HG02840 (cell line): Measurements from ENCODE around the gene SCN8A.
A peak's percentile ranks its signal among the peaks of the same experiment; 100 is the strongest.
"Not testable (repeated sequence)": the region's sequence is repeated elsewhere in the genome, so short reads cannot be mapped to it uniquely, and the experiment has no call there.

Experiments used
- ATAC-seq: cut with Tn5 transposase; IDR thresholded peaks from one replicate; pipeline ENCODE4 v1.9.1; 2021; ENCODE audit warnings: mild to moderate bottlenecking, moderate library complexity, moderate number of reproducible peaks; ENCODE audit not compliant: unreplicated experiment, low FRiP score

Gene SCN8A

DNA sequence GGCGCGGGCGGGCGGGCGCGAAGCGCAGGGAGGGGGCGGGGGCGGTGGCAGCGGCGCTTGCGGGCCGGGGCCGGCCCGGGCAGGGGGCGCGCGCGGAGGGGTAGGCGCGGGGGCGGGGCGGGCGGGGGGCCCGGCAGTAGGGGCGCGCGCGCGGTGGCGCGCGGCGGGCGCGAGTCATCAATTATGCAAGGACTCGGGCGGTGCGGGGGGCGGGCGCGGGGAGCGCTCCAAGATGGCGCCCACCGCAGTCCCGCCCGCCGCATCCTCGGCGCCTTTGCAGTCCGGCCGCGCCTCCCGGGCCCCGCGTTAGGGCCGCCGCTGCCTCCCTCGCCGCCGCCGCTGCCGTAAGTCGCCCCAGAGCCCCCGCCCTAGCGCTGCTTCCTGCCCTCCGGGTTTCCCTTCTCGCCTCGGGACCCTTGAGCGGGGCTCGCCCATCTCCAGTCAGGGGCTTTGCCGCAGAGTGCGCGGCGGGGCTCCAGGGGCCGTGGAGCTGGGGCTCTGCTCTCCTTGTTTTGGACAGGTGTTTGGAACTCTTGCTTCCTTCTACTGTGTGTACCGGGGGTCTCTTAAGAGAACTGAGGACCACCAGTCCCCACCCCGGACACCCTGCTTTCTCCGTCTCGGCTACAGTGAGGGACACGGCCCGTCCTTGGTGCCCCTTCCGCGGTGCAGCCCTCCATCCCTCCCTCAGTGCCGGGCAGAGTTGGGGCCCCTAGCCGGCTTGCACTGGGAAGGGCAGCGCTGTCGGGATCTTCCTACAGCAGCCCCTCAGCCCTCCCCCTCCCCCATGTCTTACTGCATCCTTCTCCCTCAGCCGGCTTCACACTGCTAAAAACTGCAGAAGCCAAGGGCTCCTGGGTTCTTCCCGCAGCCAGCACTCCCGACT is at the start of gene SCN8A:
Gene SCN8A (plus strand): TSS at position 218 of the 886 bp plus-strand sequence. CDS start 71,585 bp downstream, outside the sequence.
- no peak for ATAC-seq

DNA sequence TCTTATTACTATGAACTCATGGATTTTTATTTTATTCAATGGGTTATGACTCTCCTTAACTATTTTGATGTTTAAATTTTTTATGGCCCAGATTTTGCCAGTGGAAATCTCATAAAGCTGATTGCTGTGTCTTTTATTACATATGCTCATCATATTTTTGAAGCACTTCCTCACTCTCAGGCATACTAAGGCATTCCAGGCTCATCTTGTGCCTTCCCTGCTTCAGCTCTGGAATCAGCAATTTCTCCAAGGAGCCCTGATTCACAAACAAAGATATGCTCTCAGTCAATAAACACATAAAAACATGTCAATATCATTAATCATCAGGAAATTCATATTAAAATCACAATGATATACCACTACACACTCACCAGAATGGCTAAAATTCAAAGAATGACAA is 44.9 kb upstream of the SCN8A start:
- ATAC-seq: no peak

DNA sequence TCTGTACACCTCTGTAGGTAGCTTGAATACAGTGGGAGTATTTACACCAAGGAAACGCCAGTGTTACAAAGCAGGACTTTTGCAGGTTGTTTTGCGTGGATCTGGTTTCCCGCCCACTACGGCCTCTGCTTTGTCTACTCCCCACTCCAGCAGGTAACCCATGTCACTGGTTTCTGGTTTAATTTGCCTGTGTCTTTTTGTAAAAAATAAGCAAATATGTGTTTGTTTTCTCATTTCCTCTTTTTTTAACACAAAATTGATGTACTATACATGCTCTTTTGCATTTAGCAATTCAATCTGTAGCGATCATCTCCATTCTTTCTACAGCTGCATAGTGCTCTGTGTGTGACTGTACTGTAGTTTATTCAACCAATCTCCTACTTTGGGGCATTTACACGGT is 43.4 kb upstream of the SCN8A start:
- ATAC-seq: no peak

DNA sequence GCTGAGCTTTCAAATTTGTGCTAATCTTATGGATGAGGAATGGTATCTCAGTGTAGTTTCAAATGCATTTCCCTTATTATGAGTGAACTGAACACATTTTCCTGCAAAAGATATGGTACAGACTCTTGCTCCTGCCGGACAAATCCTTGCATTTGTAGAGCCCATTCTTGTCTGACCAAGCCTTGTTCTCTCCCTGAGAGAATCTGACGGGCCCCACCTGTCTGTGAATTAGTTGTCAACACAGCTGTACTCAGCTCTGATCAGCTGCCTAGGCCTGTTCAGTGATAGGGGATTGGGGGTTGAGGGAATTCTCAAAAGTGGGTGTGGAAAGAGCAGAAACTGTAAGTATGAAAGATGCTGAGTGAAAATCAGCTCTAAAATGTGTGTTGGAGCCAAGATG is 42.8 kb upstream of the SCN8A start:
- ATAC-seq: no peak

DNA sequence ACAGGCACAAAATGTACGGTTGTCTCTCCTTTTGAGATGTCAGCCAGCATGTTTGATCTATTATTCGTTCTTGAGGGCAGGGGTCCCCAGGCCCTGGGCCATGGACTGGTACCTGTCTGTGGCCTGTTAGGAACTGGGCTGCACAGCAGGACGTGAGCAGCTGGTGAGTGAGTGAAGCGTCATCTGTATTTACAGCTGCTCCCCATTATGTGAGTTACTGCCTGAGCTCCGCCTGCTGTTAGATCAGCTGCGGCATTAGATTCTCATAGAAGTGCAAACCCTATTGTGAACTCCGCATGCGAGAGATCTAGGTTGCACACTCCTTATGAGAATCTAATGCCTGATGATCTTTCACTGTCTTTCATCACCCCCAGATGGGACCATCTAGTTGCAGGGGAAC is 41.4 kb upstream of the SCN8A start:
- ATAC-seq: no peak

DNA sequence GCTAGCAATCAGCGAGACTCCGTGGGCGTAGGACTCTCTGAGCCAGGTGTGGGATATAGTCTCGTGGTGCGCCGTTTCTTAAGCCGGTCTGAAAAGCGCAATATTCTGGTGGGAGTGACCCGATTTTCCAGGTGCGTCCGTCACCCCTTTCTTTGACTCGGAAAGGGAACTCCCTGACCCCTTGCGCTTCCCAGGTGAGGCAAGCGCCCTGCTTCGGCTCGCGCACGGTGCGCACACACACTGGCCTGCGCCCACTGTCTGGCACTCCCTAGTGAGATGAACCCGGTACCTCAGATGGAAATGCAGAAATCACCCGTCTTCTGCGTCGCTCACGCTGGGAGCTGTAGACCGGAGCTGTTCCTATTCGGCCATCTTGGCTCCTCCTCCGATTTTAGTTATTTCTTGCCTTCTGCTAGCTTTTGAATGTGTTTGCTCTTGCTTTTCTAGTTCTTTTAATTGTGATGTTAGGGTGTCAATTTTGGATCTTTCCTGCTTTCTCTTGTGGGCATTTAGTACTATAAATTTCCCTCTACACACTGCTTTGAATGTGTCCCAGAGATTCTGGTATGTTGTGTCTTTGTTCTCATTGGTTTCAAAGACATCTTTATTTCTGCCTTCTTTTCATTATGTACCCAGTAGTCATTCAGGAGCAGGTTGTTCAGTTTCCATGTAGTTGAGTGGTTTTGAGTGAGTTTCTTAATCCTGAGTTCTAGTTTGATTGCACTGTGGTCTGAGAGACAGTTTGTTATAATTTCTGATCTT is 22.6 kb upstream of the SCN8A start:
- not testable (repeated sequence) for ATAC-seq

DNA sequence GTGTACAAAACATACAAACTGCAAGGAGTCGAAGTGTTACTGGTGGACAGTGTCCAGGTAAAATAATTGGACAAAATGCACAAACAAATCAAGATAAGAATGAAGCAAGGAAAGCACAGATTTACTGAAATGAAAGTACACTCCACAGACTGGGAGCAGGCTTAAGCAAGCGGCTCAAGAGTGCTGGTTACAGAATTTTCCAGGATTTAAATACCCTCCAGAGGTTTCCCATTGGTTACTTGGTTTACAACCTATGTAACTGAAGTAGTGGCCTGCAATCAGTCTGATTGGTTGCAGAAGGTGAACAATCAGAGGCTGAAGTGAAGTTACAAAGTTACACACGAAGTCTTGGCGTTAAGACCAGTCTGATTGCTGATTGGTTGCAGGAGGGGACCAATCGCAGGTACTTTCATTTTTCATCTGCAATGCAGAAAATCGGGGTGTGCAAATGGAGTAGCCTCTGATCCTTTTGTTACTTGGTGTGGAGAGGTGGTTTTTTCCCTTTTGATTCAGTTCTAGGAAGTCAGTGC is 11.6 kb upstream of the SCN8A start:
- ATAC-seq: no peak

DNA sequence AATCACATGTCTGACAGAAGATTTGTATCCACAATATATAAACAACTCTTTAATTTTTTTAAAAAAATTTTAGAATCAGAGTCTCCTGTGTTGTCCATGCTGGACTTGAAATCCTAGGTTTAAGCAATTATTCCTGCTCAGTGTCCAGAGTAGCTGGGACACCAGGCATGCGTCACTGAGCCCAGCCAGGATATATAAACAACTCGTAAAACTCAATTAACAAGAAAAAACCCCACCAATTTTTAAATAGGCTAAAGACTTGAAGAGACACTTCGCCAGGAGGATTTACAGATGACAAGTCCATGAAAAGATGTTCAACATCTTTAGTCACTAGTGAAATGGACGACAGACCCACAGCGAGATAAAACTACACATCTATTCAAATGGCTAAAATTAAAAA is 2.0 kb upstream of the SCN8A start:
- ATAC-seq: no peak

DNA sequence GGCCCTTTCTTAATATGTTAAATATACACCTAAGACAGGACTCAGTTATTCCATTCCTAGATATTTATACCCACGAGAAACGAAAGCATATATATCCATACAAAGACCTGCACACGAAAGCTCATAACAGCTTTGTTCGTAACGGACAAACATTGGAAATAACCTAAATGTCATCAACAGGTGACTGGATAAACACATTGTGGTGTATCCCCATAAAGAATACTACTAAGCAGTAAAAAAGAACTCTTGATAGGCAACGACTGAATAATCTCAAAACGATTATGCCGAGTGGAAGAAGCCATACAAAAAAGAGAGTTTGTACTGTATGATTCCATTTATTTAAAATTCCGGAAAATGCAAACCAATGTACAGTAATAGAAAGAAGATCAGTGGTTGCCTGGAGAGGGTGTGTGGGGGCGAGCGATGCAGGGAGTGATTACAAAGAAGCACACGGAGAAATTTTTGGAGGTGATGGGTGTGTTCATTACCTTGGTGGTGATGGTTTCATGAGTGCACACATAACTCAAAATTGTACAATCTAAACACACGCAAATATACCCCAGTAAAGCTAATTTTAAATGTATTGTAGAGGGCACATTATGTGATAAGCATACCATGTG is 1.4 kb upstream of the SCN8A start:
- ATAC-seq: no peak

DNA sequence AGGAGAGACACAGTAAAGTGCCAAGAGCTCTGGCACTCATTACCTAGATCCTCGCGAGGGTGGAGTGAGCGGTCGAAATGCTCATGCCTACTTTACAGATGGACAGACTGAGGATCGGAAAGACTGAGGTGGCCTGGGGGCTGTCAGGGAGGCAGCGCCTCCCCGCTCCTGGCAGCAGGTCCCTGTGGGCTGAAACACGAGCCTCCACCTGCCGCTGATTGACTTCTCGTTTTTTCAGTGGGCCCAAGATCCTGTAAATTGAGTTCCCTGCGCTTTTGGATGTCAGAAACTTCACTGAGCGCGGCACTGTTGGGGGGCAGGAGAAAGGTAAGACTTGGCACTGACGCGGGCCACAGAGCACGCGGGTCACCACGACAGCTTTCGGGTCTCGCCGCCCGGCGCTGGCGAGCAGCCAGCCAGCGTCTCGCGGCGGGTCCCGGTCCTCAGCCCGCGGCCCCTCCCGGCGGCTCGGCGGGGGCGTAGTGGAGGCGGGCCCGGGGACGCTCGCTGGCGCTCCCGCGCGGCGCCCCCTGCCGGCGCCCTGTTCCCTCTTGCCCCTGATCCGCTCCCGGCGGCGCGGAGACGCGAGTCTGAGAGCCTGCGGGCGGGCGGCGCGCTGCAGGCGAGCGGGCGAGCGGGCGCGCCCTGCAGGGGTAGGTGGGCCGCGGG is 552 bp upstream of the SCN8A start:
- peak; percentile 67 for ATAC-seq

DNA sequence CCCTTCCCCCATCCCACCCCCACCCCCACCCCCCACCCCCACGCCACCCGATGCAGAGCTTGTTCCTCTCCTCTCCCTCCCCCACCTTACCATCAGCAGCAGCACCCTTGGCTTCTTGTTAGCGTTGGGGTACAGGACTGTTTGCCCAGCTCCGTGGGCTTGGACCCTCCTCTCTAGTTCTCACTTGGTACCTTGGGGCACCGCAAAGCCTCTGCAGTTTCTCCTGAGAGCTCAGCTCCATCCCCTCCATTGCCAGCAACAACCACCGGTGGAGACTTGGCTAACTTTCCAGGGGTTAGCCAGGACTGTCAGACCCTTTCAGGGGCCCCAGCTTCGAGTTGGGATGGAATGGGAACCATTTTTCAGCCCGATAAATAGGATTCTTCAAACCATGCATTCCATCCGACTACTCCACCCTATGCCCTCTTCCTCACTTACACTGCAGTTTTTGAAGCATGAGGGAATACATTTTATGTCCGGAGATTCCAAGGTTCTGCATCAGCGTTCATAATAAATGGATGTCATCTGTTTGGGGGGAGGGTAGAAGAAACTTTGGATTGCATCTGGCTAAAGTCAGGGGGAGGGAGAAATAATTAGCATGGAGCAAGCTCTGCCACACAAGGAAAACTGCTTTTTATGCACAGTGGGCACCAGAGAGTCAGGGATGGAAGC is 1.1 kb downstream of the SCN8A start:
- no peak for ATAC-seq

DNA sequence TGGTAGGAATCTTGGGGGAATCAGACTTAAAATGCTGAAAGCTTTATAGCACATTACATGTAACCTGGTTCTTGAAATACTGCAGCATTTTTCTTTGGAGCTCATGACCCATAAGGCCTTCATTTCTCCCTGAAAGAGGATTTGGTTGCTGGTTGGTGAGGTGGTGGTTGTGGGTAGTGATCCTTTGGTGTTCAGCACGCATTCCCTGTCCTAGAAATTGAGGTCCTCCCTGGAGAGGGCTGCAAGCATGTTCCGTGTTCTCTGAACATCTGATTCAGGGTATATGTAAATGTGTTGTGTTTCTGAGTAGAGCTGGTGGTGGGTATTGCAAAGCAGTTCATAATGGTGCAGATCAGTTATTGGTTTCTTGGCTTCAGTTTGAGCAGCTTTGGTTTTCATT is 2.0 kb downstream of the SCN8A start:
- no peak for ATAC-seq

DNA sequence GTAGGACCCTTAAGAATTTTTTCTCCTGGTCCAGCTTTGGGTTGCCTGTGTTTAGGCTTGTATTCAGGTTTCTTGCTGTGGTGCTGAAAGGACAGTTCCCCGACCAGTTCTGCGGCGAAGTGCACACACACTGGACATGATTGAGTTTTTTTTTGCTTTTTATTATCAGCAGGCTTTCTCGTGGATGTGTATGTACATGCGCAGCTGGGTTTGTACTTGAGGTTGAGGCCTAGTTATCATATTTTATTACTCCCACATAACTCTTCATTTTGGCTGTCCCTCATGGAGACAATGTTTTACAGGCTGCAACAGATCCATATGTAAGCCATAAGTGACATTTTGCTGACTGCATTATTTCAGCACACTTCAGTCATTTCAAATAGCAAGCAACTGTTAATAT is 2.5 kb downstream of the SCN8A start:
- no peak for ATAC-seq

DNA sequence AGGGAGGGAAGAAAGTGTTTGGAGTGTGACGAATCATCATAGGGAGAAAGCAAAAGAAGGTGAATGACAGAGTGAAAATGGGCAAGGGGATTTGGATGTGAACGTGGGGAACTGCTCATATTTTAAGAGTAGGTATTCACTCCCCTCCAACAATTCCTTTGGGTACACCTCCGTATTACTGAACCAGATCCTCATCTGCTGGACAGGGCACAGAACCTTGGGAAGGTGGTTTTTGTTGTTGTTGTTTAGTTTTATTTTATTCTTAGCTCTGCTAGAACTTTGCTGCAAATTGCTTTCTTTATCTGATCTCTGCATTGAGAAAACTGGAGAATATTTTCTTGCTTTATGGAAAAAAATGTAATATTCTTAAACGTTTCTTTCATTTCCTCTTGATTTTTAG is 7.1 kb downstream of the SCN8A start:
- ATAC-seq: no peak

DNA sequence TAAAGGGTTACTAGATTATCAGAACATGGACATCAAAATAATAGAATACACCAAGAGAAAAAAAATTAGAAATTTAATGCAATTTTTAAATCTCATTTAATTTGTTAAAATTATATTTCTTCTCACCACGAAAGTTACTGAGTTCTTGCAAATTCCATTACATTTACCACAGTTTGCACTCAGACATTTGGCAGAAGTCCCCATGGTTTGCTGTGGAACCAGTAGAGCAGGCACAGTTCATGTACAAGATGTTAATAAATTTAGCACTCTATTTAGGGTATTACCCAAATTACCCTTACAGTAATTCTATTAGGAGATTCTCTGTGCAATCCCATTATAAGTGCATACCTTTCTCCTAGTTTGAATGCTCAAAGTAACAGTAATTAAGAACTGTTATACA is 9.7 kb downstream of the SCN8A start:
- ATAC-seq: no peak

DNA sequence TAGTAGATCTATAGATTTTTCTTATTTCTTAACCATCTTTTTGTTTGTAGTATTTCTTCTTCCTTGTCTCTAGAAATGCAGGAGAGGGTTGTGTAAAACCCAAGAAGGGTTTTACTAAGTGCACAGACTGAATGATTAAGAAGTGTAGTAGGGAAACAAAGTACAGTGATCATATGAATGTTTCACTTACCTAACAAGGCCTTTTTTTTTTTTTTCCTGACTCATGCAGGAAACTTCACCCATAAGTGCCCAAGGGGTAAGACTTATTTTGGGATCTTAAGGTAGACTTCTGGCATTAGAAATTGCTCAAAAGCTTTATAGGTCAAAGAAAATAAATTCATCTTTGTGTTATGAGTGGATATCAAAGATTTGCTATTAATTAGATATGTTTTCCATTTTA is 10.2 kb downstream of the SCN8A start:
- no peak for ATAC-seq

DNA sequence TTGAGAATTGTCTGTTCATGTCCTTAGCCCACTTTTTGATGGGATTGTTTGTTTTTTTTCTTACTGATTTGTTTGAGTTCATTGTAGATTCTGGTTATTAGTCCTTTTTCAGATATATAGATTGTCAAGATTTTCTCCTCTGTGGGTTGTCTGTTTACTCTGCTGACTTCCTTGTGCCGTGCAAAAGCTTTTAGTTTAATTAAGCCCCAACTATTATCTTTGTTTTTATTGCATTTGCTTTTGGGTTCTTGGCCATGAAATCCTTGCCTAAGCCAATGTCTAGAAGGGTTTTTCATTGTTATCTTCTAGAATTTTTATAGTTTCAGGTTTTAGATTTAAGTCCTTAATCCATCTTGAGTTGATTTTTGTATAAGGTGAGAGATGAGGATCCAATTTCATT is 14.9 kb downstream of the SCN8A start:
- not testable (repeated sequence) for ATAC-seq

DNA sequence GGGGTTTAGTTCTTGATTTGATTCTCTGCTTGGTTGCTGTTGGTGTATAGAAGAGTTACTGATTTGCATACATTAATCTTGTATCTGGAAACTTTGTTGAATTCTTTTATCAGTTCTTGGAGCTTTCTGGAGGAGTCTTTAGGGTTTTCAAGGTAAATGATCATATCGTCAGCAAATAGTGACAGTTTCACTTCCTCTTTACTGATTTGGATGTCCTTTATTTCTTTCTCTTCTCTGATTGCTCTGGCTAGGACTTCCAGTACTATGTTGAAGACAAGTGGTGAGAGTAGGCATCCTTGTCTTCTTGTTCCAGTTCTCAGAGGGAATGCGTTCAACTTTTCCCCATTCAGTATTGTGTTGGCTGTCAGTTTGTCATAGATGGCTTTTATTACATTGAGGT is 16.2 kb downstream of the SCN8A start:
- ATAC-seq: not testable (repeated sequence)

DNA sequence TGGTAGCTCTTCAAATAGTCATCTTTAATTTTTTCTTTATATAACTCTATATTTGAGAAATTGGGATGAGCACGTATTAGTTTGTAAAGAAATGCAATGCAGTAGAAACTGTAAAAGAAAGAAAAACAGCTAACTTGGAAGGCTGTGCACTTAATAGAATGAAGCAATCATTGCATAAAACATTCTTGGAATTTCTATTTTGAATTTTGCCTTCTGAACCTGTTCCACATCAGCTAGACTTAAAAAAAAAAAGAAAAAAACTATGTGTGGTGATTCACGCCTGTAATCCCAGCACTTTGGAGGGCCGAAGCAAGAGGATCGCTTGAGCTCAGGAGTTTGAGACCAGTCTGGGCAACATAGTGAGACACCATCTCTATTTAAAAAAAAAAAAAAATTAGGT is 29.4 kb downstream of the SCN8A start:
- no peak for ATAC-seq
